ENCODE measurements around the gene RHOXF1. TPM values are rescaled to one million over a fixed set of nuclear protein-coding genes. Genes with fewer than 3 reads are reported as not detected.
"Not testable (repeated sequence)": the region's sequence is repeated elsewhere in the genome, so short reads cannot be mapped to it uniquely, and the experiment has no call there.

RHOXF1 gene
- total RNA-seq, 4 donors from 2014 or later = not detected

- Histone ChIP-seq H3K4me1 (no peaks in the 10 kb centered on the region), H3K27me3 (no peaks in the 10 kb centered on the region), H3K27ac (no peak overlapping the region), H3K9me3 (no peaks in the 10 kb centered on the region), H3K36me3 (no peaks in the 10 kb centered on the region), H3K4me3 (no peak overlapping the region)
- no peak for DNase-seq (ENCODE audit: low spot score in 2 of 2)
- 60 to 64% methylated on average over 2 of the region's 2 CpGs for WGBS, 2 donors
- TF ChIP-seq EP300 (IDR thresholded peaks at IDR 0.05) (no peak), POLR2A (IDR thresholded peaks at IDR 0.05) (no peak)
- TF ChIP-seq, protein P1, sequence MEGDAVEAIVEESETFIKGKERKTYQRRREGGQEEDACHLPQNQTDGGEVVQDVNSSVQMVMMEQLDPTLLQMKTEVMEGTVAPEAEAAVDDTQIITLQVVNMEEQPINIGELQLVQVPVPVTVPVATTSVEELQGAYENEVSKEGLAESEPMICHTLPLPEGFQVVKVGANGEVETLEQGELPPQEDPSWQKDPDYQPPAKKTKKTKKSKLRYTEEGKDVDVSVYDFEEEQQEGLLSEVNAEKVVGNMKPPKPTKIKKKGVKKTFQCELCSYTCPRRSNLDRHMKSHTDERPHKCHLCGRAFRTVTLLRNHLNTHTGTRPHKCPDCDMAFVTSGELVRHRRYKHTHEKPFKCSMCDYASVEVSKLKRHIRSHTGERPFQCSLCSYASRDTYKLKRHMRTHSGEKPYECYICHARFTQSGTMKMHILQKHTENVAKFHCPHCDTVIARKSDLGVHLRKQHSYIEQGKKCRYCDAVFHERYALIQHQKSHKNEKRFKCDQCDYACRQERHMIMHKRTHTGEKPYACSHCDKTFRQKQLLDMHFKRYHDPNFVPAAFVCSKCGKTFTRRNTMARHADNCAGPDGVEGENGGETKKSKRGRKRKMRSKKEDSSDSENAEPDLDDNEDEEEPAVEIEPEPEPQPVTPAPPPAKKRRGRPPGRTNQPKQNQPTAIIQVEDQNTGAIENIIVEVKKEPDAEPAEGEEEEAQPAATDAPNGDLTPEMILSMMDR (IDR thresholded peaks at IDR 0.05) = no peak
Measured at GRCh38 chrX:120090208-120090607, 25.5 kb downstream of the RHOXF1 start.

DNA sequence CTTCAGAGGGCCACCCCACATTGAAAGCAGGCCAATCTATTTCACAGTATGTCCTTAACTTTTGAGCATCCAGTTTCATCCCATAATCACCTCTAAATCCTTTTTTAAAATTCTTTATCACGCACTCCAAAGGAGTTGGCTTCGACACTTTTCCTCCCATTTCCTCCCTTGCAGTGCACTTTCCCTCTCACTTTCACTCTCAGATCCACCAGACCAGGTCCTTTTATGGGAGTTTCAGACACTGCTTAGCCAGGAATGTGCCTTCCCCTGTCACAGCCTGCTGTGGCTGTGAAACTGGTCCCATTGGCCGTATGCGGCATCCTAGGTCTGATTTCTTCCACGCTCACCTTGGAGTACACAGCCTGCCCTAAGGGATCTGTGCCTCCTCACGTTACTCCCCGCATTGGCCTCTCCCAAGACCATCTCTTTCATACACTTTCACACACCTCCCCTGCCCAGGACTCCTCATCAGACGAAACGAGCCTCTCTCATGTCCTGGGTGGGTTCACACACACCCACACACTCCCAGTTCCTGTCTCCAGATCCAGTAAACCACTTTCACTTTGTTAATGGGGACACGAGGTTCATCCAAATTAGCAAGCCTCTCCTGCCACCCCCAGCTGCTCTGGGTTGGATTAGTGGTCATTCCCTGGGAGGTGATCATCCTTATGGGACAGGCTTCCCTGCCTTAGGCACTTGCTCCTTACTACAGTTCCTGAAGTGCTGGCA lies 28.3 kb downstream of the RHOXF1 start:
- Histone ChIP-seq H3K27me3 (no peaks in the 10 kb centered on the region), H3K36me3 (no peaks in the 10 kb centered on the region), H3K27ac (no peak overlapping the region), H3K4me3 (peak overlapping the region in 1 of 4 donors; percentile 7), H3K4me1 (no peaks in the 10 kb centered on the region), H3K9me3 (no peaks in the 10 kb centered on the region)
- DNase-seq (ENCODE audit: low spot score in 2 of 2) = no peak
- 66% methylated on average over 8 to 10 of the region's 10 CpGs for WGBS, 2 donors
- no peak for TF ChIP-seq POLR2A (IDR thresholded peaks at IDR 0.05)
- TF ChIP-seq, protein P1 (IDR thresholded peaks at IDR 0.05) = no peak

DNA sequence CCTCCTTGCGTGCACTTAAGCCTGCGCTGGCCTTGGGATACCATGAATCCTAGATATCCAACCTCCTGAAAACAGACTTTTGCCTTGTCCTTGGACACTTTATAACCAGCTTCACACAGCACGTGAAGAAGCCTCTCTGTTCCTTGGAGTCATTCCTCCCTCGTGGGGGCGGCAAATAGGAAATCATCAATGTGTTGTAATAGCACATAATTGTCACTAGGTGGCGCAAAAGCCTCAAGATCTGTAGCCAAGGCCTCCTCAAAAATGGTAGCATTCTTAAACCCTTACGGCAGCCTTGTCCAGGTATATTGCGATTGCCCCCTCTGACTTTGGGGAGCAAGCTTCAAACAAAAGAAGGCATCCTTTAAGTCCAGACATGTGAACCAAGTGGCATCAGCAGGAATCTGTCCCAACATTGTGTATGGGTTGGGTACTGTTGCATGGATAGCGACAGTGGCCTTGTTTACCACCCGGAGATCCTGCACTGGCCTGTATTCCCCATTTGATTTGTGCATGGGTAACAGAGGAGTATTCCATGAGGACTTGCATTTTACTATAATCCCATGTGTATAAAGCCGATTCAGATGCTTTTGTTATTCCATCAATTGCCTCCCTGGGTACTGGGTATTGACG lies 30.0 kb downstream of the RHOXF1 start:
- WGBS, 2 donors = no CpG with 5 or more reads among the region's 12 CpGs
- not testable (repeated sequence) for H3K4me1 ChIP-seq; H3K4me3 ChIP-seq; H3K27me3 ChIP-seq; H3K36me3 ChIP-seq; H3K27ac ChIP-seq; H3K9me3 ChIP-seq; DNase-seq (ENCODE audit: low spot score in 2 of 2)

- DNase-seq (ENCODE audit: low spot score in 2 of 2); H3K27ac ChIP-seq; H3K9me3 ChIP-seq; H3K4me3 ChIP-seq; H3K36me3 ChIP-seq; H3K27me3 ChIP-seq; H3K4me1 ChIP-seq: not testable (repeated sequence)
- WGBS, 2 donors = no CpG with 5 or more reads among the region's 15 CpGs
Measured at GRCh38 chrX:120077590-120077989, 38.1 kb downstream of the RHOXF1 start, which contains the start of gene RHOXF2B. TSS of gene RHOXF2B (minus strand) at chrX:120077690. CDS start at chrX:120077552, 138 bp downstream.

DNA sequence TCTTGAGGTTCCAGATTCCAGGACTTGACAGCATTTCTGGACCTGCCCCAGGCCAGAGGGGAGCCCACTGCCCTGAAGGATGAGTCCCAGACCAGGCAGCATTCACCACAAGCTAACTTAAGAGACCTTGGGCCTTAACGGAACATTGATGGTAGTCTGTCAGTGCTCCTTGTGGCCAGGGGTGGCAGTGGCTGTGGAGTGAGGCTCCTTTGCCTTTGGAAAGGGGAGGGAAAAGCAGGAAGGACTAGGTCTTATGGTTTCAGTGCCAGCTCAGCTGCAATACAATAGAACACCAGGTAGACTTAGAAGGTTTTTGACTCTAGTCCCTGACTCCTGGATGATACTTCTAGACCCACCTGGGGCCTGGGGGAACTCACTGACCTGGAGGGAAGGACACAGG lies 49.5 kb downstream of the RHOXF1 start:
- H3K36me3 ChIP-seq; H3K27me3 ChIP-seq; H3K9me3 ChIP-seq; H3K27ac ChIP-seq; H3K4me1 ChIP-seq; DNase-seq (ENCODE audit: low spot score in 2 of 2); H3K4me3 ChIP-seq: not testable (repeated sequence)
- 80 to 83% methylated on average over 1 of the region's 1 CpG for WGBS, 2 donors

Other genes with a start within 250 kb of the RHOXF1 start
- 10 to 100 TPM in 2 of 4 donors, 1 to 10 TPM in 2; 7.7 to 14.3 (median 10.9) TPM for gene RNF113A, start 244.2 kb downstream of the RHOXF1 start, total RNA-seq
- 10 to 100 TPM; 36.3 to 50.9 (median 42.7) TPM for gene NDUFA1, start 244.1 kb downstream of the RHOXF1 start, total RNA-seq
- not detected for gene AKAP14, start 220.0 kb downstream of the RHOXF1 start, total RNA-seq
- gene NKAP, start 172.2 kb downstream of the RHOXF1 start, total RNA-seq = 10 to 100 TPM in 2 of 4 donors, 1 to 10 TPM in 2; 5.2 to 11.4 (median 9.7) TPM
- gene RHOXF2B, start 38.2 kb downstream of the RHOXF1 start, total RNA-seq = not detected
- gene RHOXF2, start 42.7 kb upstream of the RHOXF1 start, total RNA-seq = not detected
- 10 to 100 TPM in 3 of 4 donors, 1 to 10 TPM in 1; 9.8 to 13.1 (median 11.4) TPM for gene ZBTB33, start 134.9 kb upstream of the RHOXF1 start, total RNA-seq
- 1 to 10 TPM; 3.9 to 7.1 (median 6.1) TPM for gene TMEM255A, start 195.5 kb upstream of the RHOXF1 start, total RNA-seq
- not detected for gene ATP1B4, start 246.2 kb upstream of the RHOXF1 start, total RNA-seq